Suprapubic skin (tissue), 4 donors: Measurements from ENCODE around the gene PLD5. TPM values are rescaled to one million over a fixed set of nuclear protein-coding genes. Genes with fewer than 3 reads are reported as not detected.

Experiments used
- DNase-seq, 2 donors: peaks; one replicate each; pipeline ENCODE4 v3.0.0-alpha.2; 2019; ENCODE audit warnings: low spot score in 2 of 2
- H3K27ac ChIP-seq: fragments of 200-600 bp; sonication (generic); one replicate; pipeline ENCODE4 v1.5.1; 2019
- H3K27me3 ChIP-seq: fragments of 200-600 bp; sonication (generic); one replicate; pipeline ENCODE4 v1.5.1; 2019
- H3K36me3 ChIP-seq: fragments of 200-600 bp; sonication (generic); one replicate; pipeline ENCODE4 v1.5.1; 2019
- H3K4me1 ChIP-seq: fragments of 200-600 bp; sonication (generic); one replicate; pipeline ENCODE4 v1.5.1; 2019
- H3K4me3 ChIP-seq: fragments of 200-600 bp; sonication (generic); one replicate; pipeline ENCODE4 v1.5.1; 2019; ENCODE audit warnings: mild to moderate bottlenecking
- H3K9me3 ChIP-seq: fragments of 200-600 bp; sonication (generic); one replicate; pipeline ENCODE4 v1.5.1; 2019
- CTCF ChIP-seq, 2 donors: fragments of 200-600 bp in 1 of 2; fragments of 450-650 bp in 1 of 2; sonication (generic) in 1 of 2; IDR thresholded peaks; one replicate each; pipeline ENCODE4 v1.5.1; 2016 to 2019; ENCODE audit warnings: antibody characterized with exemption in 2 of 2, mild to moderate bottlenecking in 1 of 2, moderate library complexity in 1 of 2
- EP300 ChIP-seq: sonication (generic); formaldehyde crosslinking; IDR thresholded peaks from one replicate; pipeline ENCODE4 v1.6.1; 2017; ENCODE audit warnings: antibody characterized with exemption
- POLR2A ChIP-seq, 2 donors: fragments of 450-650 bp; IDR thresholded peaks; one replicate each; pipeline ENCODE4 v1.6.1; 2017; ENCODE audit warnings: antibody characterized with exemption in 2 of 2, mild to moderate bottlenecking in 2 of 2, moderate library complexity in 2 of 2
- POLR2AphosphoS5 ChIP-seq, 3 donors: sonication (generic); formaldehyde crosslinking; IDR thresholded peaks; one replicate each; pipeline ENCODE4 v1.6.1; 2017; ENCODE audit warnings: antibody characterized with exemption in 3 of 3
- WGBS: methylation state at CpG from one replicate; pipeline ENCODE4 v1.1.5; 2018; 5-methylcytosine and 5-hydroxymethylcytosine counted together
- total RNA-seq, 4 donors: library from RNA; depleted of rRNA; stranded (reverse); fragments of >200 nt; gene quantifications; one replicate each; pipeline ENCODE4 v1.1.0, GENCODE V29; 2016

PLD5 gene
- total RNA-seq, 4 donors from 2014 or later, result 0.21 to 0.64 TPM; not detected in 2

- 88% methylated on average over 5 of the region's 5 CpGs for WGBS
- no peak overlapping the region for H3K4me3 ChIP-seq
- H3K27ac ChIP-seq, result no peak overlapping the region
- no peaks in the 10 kb centered on the region for H3K36me3 ChIP-seq
- no peaks in the 10 kb centered on the region for H3K9me3 ChIP-seq
- H3K27me3 ChIP-seq, result no peaks in the 10 kb centered on the region
- no peaks in the 10 kb centered on the region for H3K4me1 ChIP-seq
- TF ChIP-seq EP300, result no peak
- TF ChIP-seq CTCF (IDR thresholded peaks at IDR 0.05), result no peak
- no peak for TF ChIP-seq POLR2AphosphoS5 (IDR thresholded peaks at IDR 0.05)
- TF ChIP-seq POLR2A (IDR thresholded peaks at IDR 0.05), result no peak
- no peak for DNase-seq
Measured at GRCh38 chr1:242196914-242197313, 327.6 kb downstream of the PLD5 start.

GRCh38 chr1:242196101-242196500 is 328.4 kb downstream of the PLD5 start:
- no peak for DNase-seq
- Histone ChIP-seq H3K4me1 (no peaks in the 10 kb centered on the region), H3K27me3 (no peaks in the 10 kb centered on the region), H3K27ac (no peak overlapping the region), H3K9me3 (no peaks in the 10 kb centered on the region), H3K4me3 (no peak overlapping the region), H3K36me3 (no peaks in the 10 kb centered on the region)
- WGBS, result 59% methylated on average over 7 of the region's 7 CpGs
- TF ChIP-seq EP300, result no peak
- TF ChIP-seq CTCF (IDR thresholded peaks at IDR 0.05), result no peak
- TF ChIP-seq POLR2A (IDR thresholded peaks at IDR 0.05), result no peak
- TF ChIP-seq POLR2AphosphoS5 (IDR thresholded peaks at IDR 0.05), result no peak

GRCh38 chr1:242189591-242189990 is 334.9 kb downstream of the PLD5 start:
- Histone ChIP-seq H3K4me3 (no peak overlapping the region), H3K27ac (no peak overlapping the region), H3K4me1 (no peaks in the 10 kb centered on the region), H3K9me3 (no peaks in the 10 kb centered on the region), H3K27me3 (no peaks in the 10 kb centered on the region), H3K36me3 (no peaks in the 10 kb centered on the region)
- TF ChIP-seq POLR2AphosphoS5 (IDR thresholded peaks at IDR 0.05) (no peak), POLR2A (IDR thresholded peaks at IDR 0.05) (no peak), CTCF (IDR thresholded peaks at IDR 0.05) (no peak), EP300 (no peak)
- 88% methylated on average over 2 of the region's 2 CpGs for WGBS
- DNase-seq, result no peak

GRCh38 chr1:242187816-242188215 is 336.7 kb downstream of the PLD5 start:
- no peak for DNase-seq
- no peaks in the 10 kb centered on the region for H3K9me3 ChIP-seq
- TF ChIP-seq POLR2AphosphoS5 (IDR thresholded peaks at IDR 0.05) (no peak), CTCF (IDR thresholded peaks at IDR 0.05) (no peak), EP300 (no peak)
- no peaks in the 10 kb centered on the region for H3K4me1 ChIP-seq
- H3K4me3 ChIP-seq, result no peak overlapping the region
- no peaks in the 10 kb centered on the region for H3K36me3 ChIP-seq
- no peaks in the 10 kb centered on the region for H3K27me3 ChIP-seq
- H3K27ac ChIP-seq, result no peak overlapping the region
- WGBS, result 84% methylated on average over 5 of the region's 5 CpGs

- no peaks in the 10 kb centered on the region for H3K36me3 ChIP-seq
- no peak overlapping the region for H3K4me3 ChIP-seq
- no peaks in the 10 kb centered on the region for H3K9me3 ChIP-seq
- no peak overlapping the region for H3K27ac ChIP-seq
- no peak for DNase-seq
- no peaks in the 10 kb centered on the region for H3K4me1 ChIP-seq
- TF ChIP-seq POLR2AphosphoS5 (IDR thresholded peaks at IDR 0.05), result no peak
- no peak for TF ChIP-seq POLR2A (IDR thresholded peaks at IDR 0.05)
- TF ChIP-seq CTCF (IDR thresholded peaks at IDR 0.05), result no peak
- no peak for TF ChIP-seq EP300
- H3K27me3 ChIP-seq, result no peaks in the 10 kb centered on the region
- 30% methylated on average over 1 of the region's 1 CpG for WGBS
Measured at GRCh38 chr1:242187171-242187570, 337.3 kb downstream of the PLD5 start.
